Calu3 (cell line): Measurements from ENCODE around the gene PNMT. TPM values are rescaled to one million over a fixed set of nuclear protein-coding genes. Genes with fewer than 3 reads are reported as not detected.
A peak's percentile ranks its signal among the peaks of the same experiment; 100 is the strongest.
"Not testable (repeated sequence)": the region's sequence is repeated elsewhere in the genome, so short reads cannot be mapped to it uniquely, and the experiment has no call there.

ENCODE experiments used
- BruUV-seq: library from RNA; stranded (reverse); fragments of 400-500 nt; replicated peaks from 2 replicates; lab custom pipeline; 2021; lab: Mats Ljungman, UMichigan
- CTCF ChIA-PET: fragments of 300-600 bp; sonication (Branson Sonifier 250); formaldehyde crosslinking; loops from one replicate; lab custom pipeline; 2022; ENCODE audit warnings: antibody characterized with exemption; lab: Charles Lee
- DNase-seq: peaks from one replicate; pipeline ENCODE4 v3.0.0; 2022
- H3K27ac Mint-ChIP-seq: one replicate; pipeline ENCODE4 v1.8.0; 2022; ENCODE audit warnings: mixed read lengths; ENCODE audit not compliant: unreplicated experiment
- H3K27me3 Mint-ChIP-seq: one replicate; pipeline ENCODE4 v1.8.0; 2022; ENCODE audit warnings: mixed read lengths; ENCODE audit not compliant: unreplicated experiment
- H3K36me3 Mint-ChIP-seq: one replicate; pipeline ENCODE4 v1.8.0; 2022; ENCODE audit warnings: mild to moderate bottlenecking, moderate library complexity, mixed read lengths; ENCODE audit not compliant: insufficient read depth, unreplicated experiment
- H3K4me1 Mint-ChIP-seq: one replicate; pipeline ENCODE4 v1.8.0; 2022; ENCODE audit warnings: mild to moderate bottlenecking, low read depth, mixed read lengths; ENCODE audit not compliant: unreplicated experiment
- H3K4me3 Mint-ChIP-seq: one replicate; pipeline ENCODE4 v1.8.0; 2022; ENCODE audit warnings: mild to moderate bottlenecking, low read depth, moderate library complexity, mixed read lengths; ENCODE audit not compliant: unreplicated experiment
- H3K9me3 Mint-ChIP-seq: one replicate; pipeline ENCODE4 v1.8.0; 2022; ENCODE audit warnings: low read depth, mixed read lengths; ENCODE audit not compliant: unreplicated experiment
- CTCF ChIP-seq: fragments of 200-600 bp; IDR thresholded peaks from one replicate; pipeline ENCODE4 v1.8.0; 2022; ENCODE audit warnings: antibody characterized with exemption; ENCODE audit not compliant: unreplicated experiment
- intact Hi-C: fragments of 100-400 bp; cut with micrococcal nuclease; formaldehyde crosslinking; loops from one replicate; pipeline ENCODE4 v1.10.0; 2022; ENCODE audit not compliant: unreplicated experiment
- total RNA-seq: library from RNA; stranded (reverse); gene quantifications from 2 replicates; pipeline ENCODE4 v1.2.3, GENCODE V29; 2022

PNMT gene
- total RNA-seq, 1 experiment from 2014 or later, result 1.3 TPM

- CTCF ChIA-PET, result interaction anchor here (0.5 to 161.2 kb wide), 26 partner anchors 18 to 1047 kb away, joined by 3 to 42089 read pairs (median 6); partner anchors contain the start of genes ERBB2, GRB7, GSDMA and GSDMB
- Mint-ChIP-seq H3K9me3 (no peaks in the 10 kb centered on the region), H3K27me3 (no peaks in the 10 kb centered on the region), H3K4me1 (peaks cover 45% of the 10 kb centered on the region), H3K27ac (no peak overlapping the region), H3K4me3 (no peak overlapping the region), H3K36me3 (peaks cover 32% of the 10 kb centered on the region)
- BruUV-seq, result no TSS peak
- no peak for TF ChIP-seq CTCF
- peak; percentile 82 for DNase-seq
- intact Hi-C loops, result no loop called here
Measured at GRCh38 chr17:39696731-39697130, 28.5 kb downstream of the PNMT start.

- no peaks in the 10 kb centered on the region for H3K27me3 Mint-ChIP-seq
- CTCF ChIA-PET, result interaction anchor here (0.6 to 161.2 kb wide), 16 partner anchors 17 to 1164 kb away, joined by 3 to 42089 read pairs (median 42); partner anchors contain the start of genes ERBB2, GRB7, GSDMA and GSDMB
- peaks cover 44% of the 10 kb centered on the region for H3K36me3 Mint-ChIP-seq
- DNase-seq, result no peak
- no peaks in the 10 kb centered on the region for H3K9me3 Mint-ChIP-seq
- H3K4me1 Mint-ChIP-seq, result peaks cover 57% of the 10 kb centered on the region
- no peak for TF ChIP-seq CTCF
- intact Hi-C loops, result no loop called here
- no peak overlapping the region for H3K27ac Mint-ChIP-seq
- no TSS peak for BruUV-seq
- no peak overlapping the region for H3K4me3 Mint-ChIP-seq
Measured at GRCh38 chr17:39697961-39698360, 29.7 kb downstream of the PNMT start.

- CTCF ChIA-PET, result interaction anchor here (0.6 to 161.2 kb wide), 54 partner anchors 16 to 1893 kb away, joined by 3 to 42089 read pairs (median 5); partner anchors contain the start of genes CDK12, ERBB2, GRB7 and GSDMA
- Mint-ChIP-seq H3K27ac (peak overlapping the region; percentile 67), H3K36me3 (peaks cover 57% of the 10 kb centered on the region), H3K4me1 (peaks cover 68% of the 10 kb centered on the region), H3K4me3 (peak overlapping the region; percentile 71)
- H3K27me3 Mint-ChIP-seq, H3K9me3 Mint-ChIP-seq: not testable (repeated sequence)
- DNase-seq, result peak; percentile 80
- BruUV-seq, result TSS peak; percentile 86
- intact Hi-C loops, result loop anchor here (1.0 kb wide), 1 partner anchor 8 kb away; no protein-coding TSS in a partner anchor
Measured at GRCh38 chr17:39699157-39699817, 31.0 kb downstream of the PNMT start.

- Mint-ChIP-seq H3K4me3 (peak within 1 kb of the TSS; percentile 71), H3K4me1 (peaks cover 68% of the 10 kb centered on the region), H3K27ac (peak within 1 kb of the TSS; percentile 67), H3K9me3 (no peaks in the 10 kb centered on the region), H3K36me3 (peaks cover 62% of the 10 kb centered on the region), H3K27me3 (no peaks in the 10 kb centered on the region)
- peak; percentile 100 for DNase-seq
- BruUV-seq, result no TSS peak
- CTCF ChIA-PET, result interaction anchor here (0.6 to 161.2 kb wide), 59 partner anchors 15 to 1894 kb away, joined by 3 to 42089 read pairs (median 5); partner anchors contain the start of genes CDK12, ERBB2, GRB7 and GSDMA
- intact Hi-C loops, result loop anchor here (1.0 to 5.0 kb wide), 7 partner anchors 8 to 718 kb away; partner anchors contain the start of genes STARD3 and TOP2A
- TF ChIP-seq CTCF, result no peak
Measured at GRCh38 chr17:39699818-39700147, 31.5 kb downstream of the PNMT start, which contains the start of gene ERBB2. TSS of gene ERBB2 (plus strand) at chr17:39700064. CDS start at chr17:39700239, 175 bp downstream.
